H1 (cell line): Measurements from ENCODE around the gene WDSUB1. TPM values are rescaled to one million over a fixed set of nuclear protein-coding genes. Genes with fewer than 3 reads are reported as not detected.

ENCODE experiments used
- CTCF ChIA-PET: fragments of 300-600 bp; sonication (Branson Sonifier 250); formaldehyde crosslinking; loops from one replicate; lab custom pipeline; 2021; ENCODE audit not compliant: partially characterized antibody; lab: Charles Lee
- POLR2A ChIA-PET: fragments of 300-600 bp; sonication (Branson Sonifier 250); formaldehyde crosslinking; loops from one replicate; lab custom pipeline; 2021; ENCODE audit warnings: inconsistent platforms; ENCODE audit not compliant: partially characterized antibody; lab: Charles Lee
- DNase-seq, 2 experiments: peaks; one replicate each; pipeline versions ENCODE4 v3.0.0 to v3.0.0-alpha.2; 2010 to 2022; ENCODE audit warnings: low spot score in 2 of 2, low read depth in 1 of 2, mixed read lengths in 1 of 2
- FAIRE-seq: peaks from 2 replicates; lab custom pipeline; 2011; peaks lifted over from hg19 to GRCh38; lab: Jason Lieb, UNC
- H2AFZ ChIP-seq: 2 replicates; pipeline ENCODE4 v1.8.1; 2012; ENCODE audit warnings: low read length, inconsistent platforms
- H2AK5ac ChIP-seq: 2 replicates; pipeline ENCODE4 v1.6.1; 2013; ENCODE audit warnings: low read depth, low read length
- H2BK120ac ChIP-seq: replicated peaks from 2 replicates; pipeline ENCODE3; 2013; ENCODE audit warnings: low read depth, low read length, inconsistent platforms
- H2BK12ac ChIP-seq: 2 replicates; pipeline ENCODE4 v1.6.1; 2013; ENCODE audit warnings: low read depth, low read length
- H2BK15ac ChIP-seq: 2 replicates; pipeline ENCODE4 v1.6.1; 2013; ENCODE audit warnings: low read length
- H2BK20ac ChIP-seq: 2 replicates; pipeline ENCODE4 v1.6.1; 2013; ENCODE audit warnings: low read length
- H2BK5ac ChIP-seq: 2 replicates; pipeline ENCODE4 v1.6.1; 2013; ENCODE audit warnings: low read depth, low read length
- H3K14ac ChIP-seq: 2 replicates; pipeline ENCODE4 v1.6.1; 2013; ENCODE audit warnings: inconsistent platforms; ENCODE audit not compliant: insufficient read length
- H3K18ac ChIP-seq: 2 replicates; pipeline ENCODE4 v1.6.1; 2013; ENCODE audit warnings: low read length; ENCODE audit errors: extremely low read depth
- H3K23ac ChIP-seq: 2 replicates; pipeline ENCODE4 v1.6.1; 2013; ENCODE audit warnings: inconsistent platforms; ENCODE audit not compliant: insufficient read length
- H3K23me2 ChIP-seq: 2 replicates; pipeline ENCODE4 v1.6.1; 2013; ENCODE audit warnings: low read depth, low read length
- H3K27ac ChIP-seq: 2 replicates; pipeline ENCODE4 v1.6.1; 2011; ENCODE audit warnings: low read depth, low read length, inconsistent platforms
- H3K27me3 ChIP-seq, 4 experiments: replicated peaks in 1 of 4; 1 replicate in 1 of 4; 2 replicates in 3 of 4; pipeline versions ENCODE4 v1.6.1 to v1.8.1; 2011 to 2013; ENCODE audit warnings: low read length in 3 of 4, mild to moderate bottlenecking in 3 of 4, inconsistent platforms in 2 of 4, mixed read lengths in 2 of 4, moderate library complexity in 1 of 4; ENCODE audit not compliant: control insufficient read depth in 3 of 4, insufficient read depth in 3 of 4; ENCODE audit errors: extremely low read depth in 1 of 4
- H3K36me3 ChIP-seq, 4 experiments: 2 replicates each; pipeline versions ENCODE4 v1.6.1 to v1.8.1; 2011 to 2013; ENCODE audit warnings: mild to moderate bottlenecking in 4 of 4, low read length in 3 of 4, moderate library complexity in 2 of 4, control low read depth in 1 of 4, inconsistent platforms in 1 of 4; ENCODE audit not compliant: insufficient read depth in 4 of 4, control insufficient read depth in 2 of 4
- H3K4ac ChIP-seq: replicated peaks from 2 replicates; pipeline ENCODE3; 2013; ENCODE audit warnings: low read length, low read depth, mixed read lengths, inconsistent platforms; ENCODE audit not compliant: insufficient read length
- H3K4me1 ChIP-seq, 4 experiments: replicated peaks in 1 of 4; 1 replicate in 1 of 4; 2 replicates in 3 of 4; pipeline versions ENCODE4 v1.6.1 to v1.8.1; 2011 to 2013; ENCODE audit warnings: low read length in 3 of 4, inconsistent platforms in 2 of 4, mixed read lengths in 1 of 4; ENCODE audit not compliant: insufficient read depth in 4 of 4, control insufficient read depth in 3 of 4
- H3K4me2 ChIP-seq, 2 experiments: 2 replicates each; pipeline versions ENCODE4 v1.6.1 to v1.8.1; 2011 to 2013; ENCODE audit warnings: low read depth in 2 of 2, low read length in 2 of 2, control low read depth in 1 of 2, inconsistent platforms in 1 of 2, mild to moderate bottlenecking in 1 of 2; ENCODE audit not compliant: insufficient read depth in 1 of 2
- H3K4me3 ChIP-seq, 4 experiments: fragments of 200-600, 300-600 bp in 1 of 4; sonication (generic), shearing (Covaris generic), sonication (Bioruptor Twin) in 1 of 4; 2 replicates each; pipeline versions ENCODE4 v1.5.1 to v1.8.1; 2011 to 2016; ENCODE audit warnings: low read length in 4 of 4, low read depth in 3 of 4, control low read depth in 2 of 4, inconsistent platforms in 2 of 4, mild to moderate bottlenecking in 2 of 4, mixed read lengths in 1 of 4, moderate library complexity in 1 of 4; ENCODE audit not compliant: insufficient read depth in 2 of 4; ENCODE audit errors: extremely low read depth in 1 of 4
- H3K56ac ChIP-seq: replicated peaks from 2 replicates; pipeline ENCODE3; 2013; ENCODE audit warnings: low read depth, mild to moderate bottlenecking, mixed read lengths, low read length, inconsistent platforms; ENCODE audit not compliant: insufficient read length
- H3K79me1 ChIP-seq: 2 replicates; pipeline ENCODE4 v1.6.1; 2013; ENCODE audit warnings: low read depth, low read length, control low read depth
- H3K79me2 ChIP-seq, 2 experiments: 2 replicates each; pipeline versions ENCODE4 v1.6.1 to v1.8.1; 2012 to 2013; ENCODE audit warnings: low read length in 2 of 2, mild to moderate bottlenecking in 2 of 2, inconsistent platforms in 1 of 2; ENCODE audit not compliant: insufficient read depth in 2 of 2, control insufficient read depth in 1 of 2
- H3K9ac ChIP-seq, 4 experiments: replicated peaks in 1 of 4; 1 replicate in 1 of 4; 2 replicates in 3 of 4; pipeline versions ENCODE4 v1.6.1 to v1.8.1; 2011 to 2013; ENCODE audit warnings: low read depth in 3 of 4, low read length in 3 of 4, control low read depth in 2 of 4, mild to moderate bottlenecking in 2 of 4, moderate library complexity in 2 of 4, inconsistent platforms in 1 of 4; ENCODE audit errors: extremely low read depth in 1 of 4
- H3K9me3 ChIP-seq, 2 experiments: 2 replicates each; pipeline versions ENCODE4 v1.6.1 to v1.8.1; 2012 to 2013; ENCODE audit warnings: mild to moderate bottlenecking in 2 of 2, moderate library complexity in 2 of 2, control low read depth in 1 of 2, inconsistent platforms in 1 of 2, low read depth in 1 of 2, low read length in 1 of 2, mixed read lengths in 1 of 2; ENCODE audit not compliant: insufficient read depth in 2 of 2
- H4K20me1 ChIP-seq, 2 experiments: replicated peaks in 1 of 2; 2 replicates each; pipeline versions ENCODE3 to v1.8.1; 2011 to 2013; ENCODE audit warnings: inconsistent platforms in 2 of 2, low read length in 2 of 2, mild to moderate bottlenecking in 1 of 2; ENCODE audit not compliant: insufficient read depth in 2 of 2, control insufficient read depth in 1 of 2
- H4K5ac ChIP-seq: 2 replicates; pipeline ENCODE4 v1.6.1; 2013; ENCODE audit warnings: low read length, low read depth, mixed read lengths, inconsistent platforms; ENCODE audit not compliant: insufficient read length
- H4K8ac ChIP-seq: 2 replicates; pipeline ENCODE4 v1.8.0; 2013; ENCODE audit warnings: mild to moderate bottlenecking, moderate library complexity, low read length, inconsistent platforms; ENCODE audit not compliant: insufficient read depth; ENCODE audit errors: extremely low read depth
- H4K91ac ChIP-seq: replicated peaks from 2 replicates; pipeline ENCODE3; 2013; ENCODE audit warnings: low read length, mixed read lengths, inconsistent platforms; ENCODE audit not compliant: insufficient read length
- BRCA1 ChIP-seq: IDR thresholded peaks from 2 replicates; pipeline ENCODE4 v1.6.1; 2012; ENCODE audit warnings: low read depth, low read length, improper control_type of control experiment
- CHD2 ChIP-seq: IDR thresholded peaks from 2 replicates; pipeline ENCODE4 v1.6.1; 2012; ENCODE audit warnings: low read length, improper control_type of control experiment
- CREB1 ChIP-seq: IDR thresholded peaks from 2 replicates; pipeline ENCODE4 v1.6.1; 2012; ENCODE audit warnings: inconsistent platforms
- GABPA ChIP-seq: IDR thresholded peaks from 2 replicates; pipeline ENCODE4 v1.6.1; 2011; ENCODE audit warnings: mild to moderate bottlenecking, low read length, moderate library complexity, borderline replicate concordance; ENCODE audit not compliant: insufficient read depth
- NRF1 ChIP-seq: IDR thresholded peaks from 2 replicates; pipeline ENCODE4 v1.6.1; 2011; ENCODE audit warnings: mild to moderate bottlenecking, low read depth, low read length, improper control_type of control experiment
- SP1 ChIP-seq: IDR thresholded peaks from 2 replicates; pipeline ENCODE4 v1.6.1; 2011; ENCODE audit warnings: low read depth, low read length
- YY1 ChIP-seq: IDR thresholded peaks from 2 replicates; pipeline ENCODE4 v1.6.1; 2011; ENCODE audit warnings: low read depth, mild to moderate bottlenecking, low read length
- WGBS, 2 experiments: shearing (Covaris generic) in 1 of 2; methylation state at CpG; one replicate each; pipeline versions ENCODE4 v1.1.6 to v1.1.7; 2013 to 2015; ENCODE audit warnings: low lambda C conversion rate in 2 of 2, mixed read lengths in 2 of 2, inconsistent platforms in 1 of 2, low coverage in 1 of 2, missing lambda C conversion rate in 1 of 2; ENCODE audit not compliant: insufficient replicate concordance in 2 of 2, insufficient coverage in 1 of 2, insufficient read length in 1 of 2; ENCODE audit errors: extremely low coverage in 1 of 2, missing lambda C conversion rate in 1 of 2; 5-methylcytosine and 5-hydroxymethylcytosine counted together
- polyA plus RNA-seq, 7 experiments: library from polyadenylated mRNA; depleted of rRNA in 3 of 7; stranded (reverse) in 5 of 7; unstranded in 2 of 7; fragments of >200 nt in 5 of 7; fragments of 200-250 nt in 2 of 7; gene quantifications; 1 replicate in 5 of 7; 2 replicates in 1 of 7; 4 replicates in 1 of 7; pipeline versions ENCODE4 v1.2.1 to v1.2.3, GENCODE V29; 2011 to 2013; ENCODE audit warnings: missing spikeins in 2 of 7, mixed read lengths in 2 of 7
- total RNA-seq: library from RNA; stranded (reverse); fragmentation: NEBNext Ultra II Directional; extraction: Animal tissue kit (Norgen Biotek cat#: 25700); gene quantifications from 2 replicates; pipeline ENCODE4 v1.2.1, GENCODE V29; 2021

The WDSUB1 gene
- total and polyA plus RNA-seq, 2 of the 8 experiments (the other 6 are each of a cell fraction or from before 2014, with no cell fraction given) = 5.5 to 8.0 TPM

DNA sequence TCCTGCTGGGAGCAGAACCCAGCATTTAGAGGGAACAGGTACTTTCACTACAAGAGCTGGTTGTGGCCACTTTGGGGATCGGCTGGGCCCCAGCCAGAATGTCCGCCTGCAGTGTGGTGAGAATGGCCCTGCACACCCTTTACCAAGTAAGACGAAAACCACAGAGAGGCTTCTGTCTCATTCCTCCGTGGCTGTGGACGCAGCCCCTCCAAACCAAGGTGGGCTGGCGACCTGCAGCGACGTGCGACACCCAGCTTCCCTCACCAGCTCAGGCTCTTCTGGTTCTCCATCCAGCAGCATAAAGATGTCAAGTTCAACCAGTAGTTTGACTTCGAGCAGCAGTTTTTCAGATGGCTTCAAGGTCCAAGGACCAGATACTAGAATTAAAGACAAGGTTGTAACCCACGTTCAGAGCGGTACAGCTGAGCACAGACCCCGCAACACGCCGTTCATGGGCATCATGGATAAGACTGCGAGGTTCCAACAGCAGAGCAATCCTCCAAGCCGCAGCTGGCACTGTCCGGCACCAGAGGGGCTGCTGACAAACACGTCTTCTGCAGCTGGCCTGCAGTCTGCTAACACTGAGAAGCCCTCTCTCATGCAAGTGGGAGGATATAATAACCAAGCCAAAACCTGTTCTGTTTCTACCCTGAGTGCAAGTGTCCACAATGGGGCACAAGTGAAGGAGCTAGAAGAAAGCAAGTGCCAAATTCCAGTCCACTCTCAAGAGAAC lies 56.2 kb downstream of the WDSUB1 start:
- H4K8ac ChIP-seq = no peak overlapping the region
- no peak overlapping the region for H2BK5ac ChIP-seq
- no peak overlapping the region for H4K91ac ChIP-seq
- no peak for TF ChIP-seq YY1
- TF ChIP-seq CHD2 = no peak
- TF ChIP-seq CREB1 = no peak
- no peak for TF ChIP-seq SP1
- TF ChIP-seq BRCA1 = no peak
- TF ChIP-seq NRF1 = no peak
- no peak for TF ChIP-seq GABPA
- H2AFZ ChIP-seq = no peak overlapping the region
- DNase-seq (no peak), FAIRE-seq (no peak)
- no peak overlapping the region for H4K5ac ChIP-seq
- no peak overlapping the region for H3K27ac ChIP-seq
- no peak overlapping the region for H3K23ac ChIP-seq
- peaks cover 0 to 6% (median 3%) of the 10 kb centered on the region in 4 experiments; a peak in 4 of 8 replicates for H3K36me3 ChIP-seq
- no peak overlapping the region; a peak in 2 of 7 replicates for H3K9ac ChIP-seq
- H3K4me3 ChIP-seq = no peak overlapping the region
- no peak overlapping the region for H2BK120ac ChIP-seq
- no peak overlapping the region for H3K14ac ChIP-seq
- no peak overlapping the region for H2AK5ac ChIP-seq
- WGBS, 2 experiments = 90% methylated on average over 19 of the region's 19 CpGs; no CpG with 5 or more reads in 1 of the 2 experiments
- H3K23me2 ChIP-seq = no peaks in the 10 kb centered on the region
- no peaks in the 10 kb centered on the region for H3K79me1 ChIP-seq
- no peak overlapping the region for H3K4me2 ChIP-seq
- H4K20me1 ChIP-seq = no peaks in the 10 kb centered on the region
- H2BK15ac ChIP-seq = no peak overlapping the region
- no peak overlapping the region for H3K4ac ChIP-seq
- ChIA-PET CTCF (interaction anchor here (1.2 kb wide), 1 partner anchor 82 kb away, joined by 3 read pairs; no protein-coding TSS in a partner anchor), POLR2A (interaction anchor here (1.6 kb wide), 1 partner anchor 14 kb away, joined by 3 read pairs; no protein-coding TSS in a partner anchor)
- H2BK12ac ChIP-seq = no peak overlapping the region
- H3K9me3 ChIP-seq = no peaks in the 10 kb centered on the region
- no peaks in the 10 kb centered on the region for H3K4me1 ChIP-seq
- no peaks in the 10 kb centered on the region; a peak in 1 of 7 replicates for H3K27me3 ChIP-seq
- H3K18ac ChIP-seq = no peak overlapping the region
- H2BK20ac ChIP-seq = no peak overlapping the region
- no peak overlapping the region for H3K56ac ChIP-seq
- no peaks in the 10 kb centered on the region for H3K79me2 ChIP-seq
